ENCODE data around the gene KRTAP10-2.

The KRTAP10-2 gene

GRCh38 chr21:44521928-44522752 lies 29.2 kb downstream of the KRTAP10-2 start:
- no peak for DNase-seq
- in situ Hi-C loops (cut with MboI; ENCODE audit: low pct_unique_long_range_greater_than_20kb, low sequenced_read_pairs), result no loop called here

GRCh38 chr21:44521301-44521927 lies 29.9 kb downstream of the KRTAP10-2 start:
- no peak for DNase-seq
- in situ Hi-C loops (cut with MboI; ENCODE audit: low pct_unique_long_range_greater_than_20kb, low sequenced_read_pairs), result no loop called here

DNA sequence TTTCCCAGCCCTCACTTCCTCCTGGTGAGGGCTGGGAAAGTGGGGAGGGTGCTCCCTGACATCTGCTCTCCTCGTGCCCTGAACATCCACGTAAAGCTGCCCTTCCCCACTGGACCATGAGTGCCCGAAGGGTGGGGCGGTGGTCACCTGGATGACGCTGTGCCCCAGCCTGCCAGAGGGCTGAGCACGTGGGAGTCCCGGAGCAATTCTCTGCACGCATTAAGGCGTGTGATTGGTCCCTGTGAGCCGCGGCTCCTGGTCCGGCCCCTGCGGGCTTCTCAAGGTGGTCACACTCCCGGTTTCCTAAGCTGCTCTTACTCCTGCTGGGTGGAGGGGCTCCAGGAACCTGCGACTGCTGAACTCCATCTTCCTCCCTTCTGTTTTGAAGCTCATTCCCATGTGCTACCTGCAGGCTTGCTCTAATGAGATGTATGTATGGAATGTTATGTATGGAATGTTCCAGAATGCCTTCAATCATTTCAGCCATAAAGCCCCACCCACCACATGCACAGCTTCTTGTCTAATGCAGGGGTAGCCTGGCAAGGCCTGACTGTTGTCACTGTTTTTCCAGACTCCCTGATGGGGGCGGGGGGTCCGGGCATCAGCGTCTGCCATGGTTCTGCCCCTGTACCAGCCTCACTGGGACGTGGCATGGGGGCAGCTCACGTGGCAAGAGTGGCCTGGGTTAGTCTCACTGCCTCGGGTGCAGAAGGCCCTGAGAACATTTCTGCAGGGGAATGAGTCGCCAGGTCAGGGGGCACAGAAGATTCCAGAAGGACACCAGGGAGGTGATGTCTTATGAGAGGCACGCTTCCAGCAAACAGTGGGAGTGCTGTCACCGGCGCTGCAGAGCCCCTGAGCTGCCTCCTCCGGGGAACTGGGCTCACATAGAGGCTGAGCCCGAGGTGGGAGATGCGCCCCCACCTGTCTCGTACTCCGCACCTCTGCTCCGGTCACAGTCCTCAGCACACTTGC lies 30.7 kb downstream of the KRTAP10-2 start:
- in situ Hi-C loops (cut with MboI; ENCODE audit: low pct_unique_long_range_greater_than_20kb, low sequenced_read_pairs), result no loop called here
- no peak for DNase-seq

GRCh38 chr21:44519346-44520325 lies 31.7 kb downstream of the KRTAP10-2 start:
- DNase-seq, result no peak
- in situ Hi-C loops (cut with MboI; ENCODE audit: low pct_unique_long_range_greater_than_20kb, low sequenced_read_pairs), result no loop called here

GRCh38 chr21:44518686-44519085 lies 32.6 kb downstream of the KRTAP10-2 start:
- DNase-seq, result no peak
- in situ Hi-C loops (cut with MboI; ENCODE audit: low pct_unique_long_range_greater_than_20kb, low sequenced_read_pairs), result no loop called here

DNA sequence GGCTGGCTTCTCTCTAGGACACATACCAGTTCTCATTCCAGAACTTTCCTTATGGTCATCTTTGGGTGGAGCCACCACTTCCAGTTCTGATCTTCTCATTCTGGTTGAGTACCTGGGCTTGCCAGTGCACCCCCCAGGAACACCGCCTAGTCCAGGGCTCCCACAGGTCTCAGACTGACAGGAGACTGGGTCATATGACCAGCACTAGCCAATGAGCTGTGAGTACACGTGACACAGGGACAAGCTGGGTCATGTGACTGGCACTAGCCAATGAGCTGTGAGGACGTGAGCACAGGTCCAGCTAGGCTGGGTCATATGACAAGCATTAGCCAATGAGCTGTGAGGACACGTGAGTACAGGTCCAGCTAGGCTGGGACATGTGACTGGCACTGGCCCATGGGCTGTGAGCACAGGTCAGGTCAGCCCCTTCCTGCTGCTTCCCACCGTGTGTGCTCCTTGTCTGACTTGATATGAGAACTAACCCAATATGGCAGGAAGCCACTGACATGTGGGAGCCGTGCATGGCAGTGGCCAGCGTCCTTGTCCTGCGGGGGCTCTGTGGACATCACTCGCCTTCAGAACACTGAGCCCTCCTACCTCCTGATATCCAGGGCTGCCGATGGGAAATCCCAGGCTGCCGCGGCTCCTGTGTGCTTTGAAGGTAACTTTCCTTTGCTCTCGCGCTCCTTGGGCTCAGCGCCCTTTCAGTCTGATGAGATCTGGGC lies 34.0 kb downstream of the KRTAP10-2 start:
- no peak for DNase-seq
- in situ Hi-C loops (cut with MboI; ENCODE audit: low pct_unique_long_range_greater_than_20kb, low sequenced_read_pairs), result no loop called here

DNA sequence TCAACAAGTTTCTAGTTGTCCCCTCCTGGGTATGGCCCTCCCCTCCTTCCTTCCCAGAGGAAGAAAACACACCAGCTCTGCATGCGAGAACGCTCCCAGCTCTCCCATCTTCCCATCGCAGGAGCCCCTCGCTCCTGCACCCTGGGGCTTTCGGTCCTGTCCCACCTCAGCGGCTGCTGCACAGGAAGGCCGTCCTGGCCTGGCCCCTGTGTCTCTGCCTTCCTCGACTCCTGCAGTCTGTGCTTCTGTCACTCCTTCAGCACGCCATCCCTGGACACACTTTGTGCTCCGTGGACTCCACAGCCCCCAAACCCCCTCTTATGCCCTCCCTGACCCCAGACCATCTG lies 34.5 kb downstream of the KRTAP10-2 start:
- DNase-seq, result no peak
- in situ Hi-C loops (cut with MboI; ENCODE audit: low pct_unique_long_range_greater_than_20kb, low sequenced_read_pairs), result no loop called here

DNA sequence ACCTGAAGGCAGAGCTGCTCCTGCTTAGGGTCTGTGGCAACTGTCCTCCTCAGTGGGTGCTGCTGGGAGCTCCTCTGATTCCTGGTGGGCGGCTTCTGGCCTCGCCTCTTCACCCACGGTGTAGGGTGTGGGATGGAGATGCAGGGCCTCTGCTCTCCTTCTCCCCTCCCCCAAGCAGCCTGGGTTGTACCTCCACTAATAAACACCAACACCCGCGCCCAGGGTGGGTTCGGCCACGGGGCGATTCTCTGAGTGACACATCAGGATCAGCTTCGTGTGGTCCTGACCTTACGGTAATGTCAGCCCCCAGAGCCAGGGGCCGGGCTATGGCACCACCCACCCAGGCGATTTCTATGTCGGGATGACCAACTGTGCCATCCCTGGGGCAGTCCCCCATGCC lies 35.0 kb downstream of the KRTAP10-2 start:
- in situ Hi-C loops (cut with MboI; ENCODE audit: low pct_unique_long_range_greater_than_20kb, low sequenced_read_pairs), result no loop called here
- no peak for DNase-seq

DNA sequence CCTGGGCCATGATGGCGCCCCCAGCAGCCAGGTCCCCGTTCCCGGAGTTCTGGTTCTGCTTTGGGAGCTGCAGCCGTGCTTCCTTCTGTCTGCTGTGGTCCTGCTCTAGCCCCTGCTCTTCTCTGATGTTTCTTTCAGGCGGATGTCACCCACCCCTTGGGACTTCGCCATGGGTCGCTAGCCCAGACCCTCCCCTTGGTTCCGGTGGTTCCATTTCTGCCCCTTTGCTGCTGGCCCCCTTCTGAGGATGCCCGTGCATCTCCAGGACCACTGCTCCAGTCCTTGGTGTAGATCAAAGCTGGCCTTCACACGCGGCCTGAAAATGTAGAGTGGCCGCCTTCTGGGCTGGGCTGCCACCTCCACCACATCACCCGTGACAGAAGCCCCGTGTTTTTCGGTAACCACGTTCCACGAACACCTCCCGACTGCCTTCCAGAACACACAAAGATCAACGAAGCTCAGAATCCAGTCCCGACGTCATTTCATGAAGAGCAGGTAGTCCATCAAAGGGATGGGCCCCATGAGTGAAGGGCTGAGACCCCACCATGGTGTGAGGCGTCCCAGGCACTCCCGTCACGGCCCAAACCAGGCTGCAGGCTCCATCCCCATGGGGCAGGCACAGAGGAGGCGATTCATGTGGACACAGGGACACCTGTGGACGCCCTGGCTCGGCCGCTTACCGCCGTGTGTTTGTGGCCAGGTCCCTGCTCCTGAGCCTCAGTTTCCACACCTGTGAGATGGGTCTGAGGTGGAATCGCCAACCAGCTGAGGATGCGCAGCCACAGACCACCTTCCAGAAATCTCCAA lies 35.7 kb downstream of the KRTAP10-2 start:
- in situ Hi-C loops (cut with MboI; ENCODE audit: low pct_unique_long_range_greater_than_20kb, low sequenced_read_pairs), result no loop called here
- DNase-seq, result no peak

DNA sequence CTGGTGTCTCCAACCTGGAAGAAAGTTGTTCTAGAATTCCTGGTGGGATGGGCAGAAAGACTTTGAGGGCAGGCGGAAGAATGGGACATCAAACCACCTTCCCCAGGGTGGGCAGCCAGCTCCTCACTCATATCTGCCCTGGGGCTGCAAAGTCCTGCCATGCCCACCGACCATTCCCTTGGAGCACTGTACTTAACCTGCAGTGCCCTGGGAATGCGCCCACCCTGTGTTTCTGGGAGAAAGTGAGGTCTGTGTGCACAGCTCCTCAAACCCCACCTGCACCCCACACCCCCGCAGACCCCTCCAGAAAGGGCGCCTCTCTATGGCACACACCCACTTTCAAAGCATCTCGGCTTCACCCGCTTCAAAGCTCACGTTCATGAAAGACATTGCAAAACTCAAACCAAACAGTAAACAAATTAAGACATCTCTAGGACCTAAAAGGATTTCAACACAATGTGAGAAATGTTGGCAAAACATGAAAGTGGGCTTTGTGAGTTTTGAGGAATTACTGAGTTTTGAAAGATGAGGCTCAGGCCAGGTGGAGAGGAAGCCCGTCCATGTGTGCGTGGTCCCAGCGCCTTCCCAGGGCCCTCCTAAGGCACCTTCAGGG lies 36.5 kb downstream of the KRTAP10-2 start:
- in situ Hi-C loops (cut with MboI; ENCODE audit: low pct_unique_long_range_greater_than_20kb, low sequenced_read_pairs), result no loop called here
- DNase-seq, result no peak

DNA sequence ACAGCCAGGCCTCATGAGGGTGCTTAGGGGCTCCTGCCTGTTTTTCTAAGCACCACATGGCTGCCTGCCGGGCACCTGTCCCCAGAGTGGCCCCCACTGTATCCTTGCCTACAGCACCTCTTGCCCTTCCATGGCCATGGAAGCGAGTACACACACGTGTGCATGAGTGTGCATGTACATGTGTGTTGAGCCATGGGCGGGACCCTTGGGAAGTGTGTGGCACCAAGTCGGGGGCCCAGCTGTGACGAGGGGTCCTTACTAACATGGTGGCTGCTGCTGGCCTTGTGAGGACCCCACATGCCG lies 37.1 kb downstream of the KRTAP10-2 start:
- in situ Hi-C loops (cut with MboI; ENCODE audit: low pct_unique_long_range_greater_than_20kb, low sequenced_read_pairs), result no loop called here
- no peak for DNase-seq

DNA sequence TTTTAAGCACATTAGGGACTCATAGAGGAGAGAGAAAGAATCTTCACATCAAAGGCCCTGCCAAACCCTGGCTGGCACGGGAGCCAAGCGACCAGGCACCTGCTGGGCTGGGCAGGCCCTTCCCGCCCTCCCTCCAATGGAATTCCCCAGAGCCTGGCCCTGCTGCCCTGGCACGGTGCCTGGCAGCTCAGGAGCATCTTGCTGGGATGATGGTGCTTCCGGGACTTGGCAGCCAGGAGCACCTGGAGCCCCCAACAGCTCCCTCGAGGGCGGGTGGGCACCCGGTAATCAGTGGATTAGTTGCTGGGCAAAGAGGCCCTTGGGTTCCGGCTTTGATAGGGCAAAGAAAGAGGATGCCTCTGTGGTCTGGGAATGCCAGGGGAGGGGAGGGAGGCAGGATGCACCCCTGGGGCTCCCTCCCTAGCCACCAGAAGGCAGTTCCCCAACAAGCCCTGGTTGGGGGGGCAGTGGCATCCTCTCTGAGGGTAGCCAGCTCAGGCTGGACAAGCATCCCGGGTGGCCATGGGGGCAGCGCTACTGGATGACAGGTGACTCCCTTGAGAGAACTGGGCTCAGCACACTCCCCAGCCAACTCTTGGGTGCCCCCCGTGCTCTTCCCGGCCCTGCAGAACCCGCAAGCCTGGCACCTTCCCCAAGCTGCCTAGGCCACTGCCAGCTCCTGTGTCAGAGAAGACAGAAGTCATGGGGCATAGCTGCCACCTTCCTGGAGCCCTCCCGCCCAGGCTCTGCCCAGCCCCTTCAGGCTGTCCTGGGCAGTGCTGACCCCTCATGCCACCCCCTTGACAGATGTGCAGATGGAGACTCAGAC lies 37.7 kb downstream of the KRTAP10-2 start:
- DNase-seq, result no peak
- in situ Hi-C loops (cut with MboI; ENCODE audit: low pct_unique_long_range_greater_than_20kb, low sequenced_read_pairs), result no loop called here

DNA sequence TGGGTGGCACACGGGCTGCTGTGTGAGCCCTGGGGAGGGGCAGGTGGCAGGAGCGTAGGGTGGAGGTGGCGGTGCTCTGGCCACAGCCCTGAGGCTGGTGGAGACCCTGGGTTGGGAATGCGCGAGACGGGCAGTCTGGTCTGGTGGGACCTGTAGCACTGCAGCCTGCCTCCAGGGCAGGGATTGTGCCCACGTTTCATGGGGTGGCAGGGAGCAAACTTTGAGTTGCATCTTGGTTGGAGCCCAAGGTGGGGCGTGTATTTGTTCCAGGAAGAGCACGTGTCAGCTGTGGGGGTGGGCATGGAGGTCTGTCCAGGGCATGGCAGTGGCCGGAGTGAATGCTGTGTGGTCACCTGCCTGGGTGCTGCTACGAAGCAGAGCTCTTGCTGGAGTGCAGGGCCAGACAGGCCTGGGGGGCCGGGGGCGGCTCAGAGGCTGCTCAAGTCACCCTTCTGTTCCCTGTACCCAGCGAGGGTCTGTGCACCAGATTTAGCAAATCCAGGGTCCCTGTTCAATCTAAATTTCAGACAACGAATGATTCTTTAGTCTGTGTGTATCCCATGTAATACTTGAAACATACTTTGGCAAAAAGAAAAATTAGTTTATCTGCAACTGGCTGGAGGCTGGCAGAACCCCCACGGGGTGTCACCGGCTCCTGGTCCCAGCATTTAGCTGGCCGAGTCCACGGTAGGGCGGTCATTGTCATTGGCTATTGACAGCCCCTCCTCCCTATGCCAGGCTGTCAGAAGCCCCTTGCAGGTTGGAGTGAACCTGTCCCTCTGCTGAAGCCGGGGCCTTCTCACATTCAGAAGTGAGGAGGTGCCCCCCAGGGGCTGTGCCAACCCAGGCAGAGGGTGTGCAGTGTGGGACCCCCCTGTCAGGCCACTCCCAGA lies 38.6 kb downstream of the KRTAP10-2 start:
- in situ Hi-C loops (cut with MboI; ENCODE audit: low pct_unique_long_range_greater_than_20kb, low sequenced_read_pairs), result no loop called here
- DNase-seq, result no peak

DNA sequence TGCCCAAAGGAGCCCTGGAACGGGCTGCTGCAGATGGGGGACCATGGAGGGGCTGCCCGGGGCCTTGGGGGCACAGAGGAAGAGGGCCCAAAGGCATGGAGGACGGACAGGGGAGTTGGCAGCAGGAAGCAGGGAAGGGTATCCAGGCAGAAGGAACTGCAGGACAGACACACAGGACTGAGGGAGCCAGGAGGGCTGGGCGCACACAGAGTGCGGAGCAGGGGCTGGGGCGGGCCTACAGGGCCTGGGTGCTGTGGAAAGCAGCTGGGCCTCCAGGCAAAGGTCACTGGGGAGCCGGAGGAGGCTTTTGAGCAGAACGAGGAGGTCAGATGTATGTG lies 39.4 kb downstream of the KRTAP10-2 start:
- in situ Hi-C loops (cut with MboI; ENCODE audit: low pct_unique_long_range_greater_than_20kb, low sequenced_read_pairs), result no loop called here
- no peak for DNase-seq

DNA sequence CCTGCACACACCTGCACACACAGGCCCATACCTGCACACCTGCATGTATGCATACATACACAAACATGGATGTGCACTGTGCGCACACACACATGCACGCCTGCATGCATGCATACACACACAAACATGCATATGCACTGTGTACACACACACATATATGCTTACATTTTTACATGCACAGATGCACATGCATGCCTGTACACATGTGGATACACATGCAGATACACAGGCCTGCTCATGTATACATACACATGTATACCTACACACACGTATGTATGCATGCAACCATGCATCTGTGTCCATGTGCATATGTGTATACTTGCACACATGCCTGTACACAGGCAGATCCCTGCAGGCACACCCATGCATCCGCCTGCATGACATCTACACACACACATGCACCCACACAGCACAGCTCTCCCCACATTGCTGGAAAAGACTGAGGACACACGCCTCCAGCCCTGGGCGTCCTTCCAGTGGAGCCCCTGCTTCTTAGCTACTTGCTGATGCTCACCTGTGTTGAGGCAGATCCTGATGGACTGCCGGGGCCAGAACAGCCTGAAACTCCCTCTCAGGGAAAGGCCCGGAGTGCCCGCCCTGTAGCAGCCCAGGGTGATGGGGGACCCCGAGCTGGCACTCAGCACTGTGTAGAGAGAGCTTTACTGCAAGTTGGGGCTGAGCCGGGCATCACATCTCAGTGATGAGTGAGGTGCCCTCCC lies 39.9 kb downstream of the KRTAP10-2 start:
- no peak for DNase-seq
- in situ Hi-C loops (cut with MboI; ENCODE audit: low pct_unique_long_range_greater_than_20kb, low sequenced_read_pairs), result no loop called here

Measured in KBM-7 (cell line).